Measurements from ENCODE around the gene RNF146. TPM values are rescaled to one million over a fixed set of nuclear protein-coding genes. Genes with fewer than 3 reads are reported as not detected.
"Not testable (repeated sequence)": the region's sequence is repeated elsewhere in the genome, so short reads cannot be mapped to it uniquely, and the experiment has no call there.

Gene RNF146
- total RNA-seq, 1 donor from 2014 or later = 39.7 TPM

DNA sequence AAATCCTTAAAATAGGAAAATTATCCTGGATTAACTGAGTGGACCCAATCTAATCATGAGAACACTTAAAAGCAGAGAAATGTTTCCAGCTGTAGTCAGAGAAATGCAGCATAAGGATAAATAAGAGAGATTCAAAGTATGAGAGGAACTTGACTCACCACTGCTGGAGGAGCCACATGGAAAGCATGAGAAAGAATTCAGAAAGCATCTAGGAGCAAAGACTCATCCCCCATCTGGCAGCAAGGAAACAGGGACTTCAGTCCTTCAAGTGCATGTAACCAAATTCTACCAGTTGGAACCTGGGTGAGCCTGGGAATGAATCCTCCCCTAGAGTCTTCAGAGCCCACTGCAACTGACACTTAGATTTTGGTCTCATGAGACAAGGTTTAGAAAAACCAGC is 33.7 kb downstream of the RNF146 start:
- no peak overlapping the region for H3K9ac ChIP-seq (ENCODE audit: low read depth in 1 of 3, low read length in 3 of 3)
- H3K9me3 ChIP-seq (ENCODE audit: control insufficient read depth in 3 of 3, low read length in 3 of 3) = no peaks in the 10 kb centered on the region
- H3K27me3 ChIP-seq (ENCODE audit: control insufficient read depth in 3 of 3, insufficient read depth in 3 of 3, low read length in 3 of 3) = no peaks in the 10 kb centered on the region
- no peak overlapping the region for H3K4me3 ChIP-seq (ENCODE audit: low read length in 3 of 3)
- H3K36me3 ChIP-seq (ENCODE audit: control insufficient read depth in 3 of 3, insufficient read depth in 3 of 3, low read length in 3 of 3) = peaks cover 0 to 1% (median 0%) of the 10 kb centered on the region in 3 donors
- no peak overlapping the region for H3K27ac ChIP-seq (ENCODE audit: low read depth, low read length)
- H3K4me1 ChIP-seq (ENCODE audit: control insufficient read depth in 3 of 3, insufficient read depth in 3 of 3, low read length in 3 of 3) = peaks cover 3 to 6% (median 5%) of the 10 kb centered on the region in 3 donors

DNA sequence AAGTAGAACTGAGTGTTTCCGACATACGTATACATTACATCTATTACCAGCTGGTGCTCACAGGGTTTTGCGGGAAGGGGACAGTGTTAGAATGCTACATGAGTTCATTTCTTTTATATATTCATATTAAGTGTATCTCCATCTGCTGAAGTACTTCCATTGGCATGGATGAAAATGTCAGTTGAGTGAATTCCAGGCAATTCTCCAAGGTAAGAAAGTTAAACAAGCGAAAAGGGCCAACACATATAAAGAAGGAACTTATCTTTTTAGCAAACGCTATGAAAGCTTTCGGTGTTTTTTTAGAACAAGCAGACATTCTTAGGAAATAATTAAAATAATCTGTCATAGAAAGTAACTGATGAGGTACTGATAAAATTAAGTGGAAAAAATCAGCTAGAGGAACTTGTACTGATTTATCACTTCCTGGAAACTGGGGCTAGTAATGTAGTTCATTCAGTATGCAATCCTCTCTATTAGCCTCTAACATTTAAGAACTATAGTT is 34.6 kb downstream of the RNF146 start:
- H3K9me3 ChIP-seq (ENCODE audit: control insufficient read depth in 3 of 3, low read length in 3 of 3) = no peaks in the 10 kb centered on the region
- H3K4me1 ChIP-seq (ENCODE audit: control insufficient read depth in 3 of 3, insufficient read depth in 3 of 3, low read length in 3 of 3) = peaks cover 3 to 6% (median 5%) of the 10 kb centered on the region in 3 donors
- H3K9ac ChIP-seq (ENCODE audit: low read depth in 1 of 3, low read length in 3 of 3) = no peak overlapping the region
- no peak overlapping the region for H3K27ac ChIP-seq (ENCODE audit: low read depth, low read length)
- peaks cover 0 to 3% (median 0%) of the 10 kb centered on the region in 3 donors for H3K36me3 ChIP-seq (ENCODE audit: control insufficient read depth in 3 of 3, insufficient read depth in 3 of 3, low read length in 3 of 3)
- no peak overlapping the region for H3K4me3 ChIP-seq (ENCODE audit: low read length in 3 of 3)
- no peaks in the 10 kb centered on the region for H3K27me3 ChIP-seq (ENCODE audit: control insufficient read depth in 3 of 3, insufficient read depth in 3 of 3, low read length in 3 of 3)

DNA sequence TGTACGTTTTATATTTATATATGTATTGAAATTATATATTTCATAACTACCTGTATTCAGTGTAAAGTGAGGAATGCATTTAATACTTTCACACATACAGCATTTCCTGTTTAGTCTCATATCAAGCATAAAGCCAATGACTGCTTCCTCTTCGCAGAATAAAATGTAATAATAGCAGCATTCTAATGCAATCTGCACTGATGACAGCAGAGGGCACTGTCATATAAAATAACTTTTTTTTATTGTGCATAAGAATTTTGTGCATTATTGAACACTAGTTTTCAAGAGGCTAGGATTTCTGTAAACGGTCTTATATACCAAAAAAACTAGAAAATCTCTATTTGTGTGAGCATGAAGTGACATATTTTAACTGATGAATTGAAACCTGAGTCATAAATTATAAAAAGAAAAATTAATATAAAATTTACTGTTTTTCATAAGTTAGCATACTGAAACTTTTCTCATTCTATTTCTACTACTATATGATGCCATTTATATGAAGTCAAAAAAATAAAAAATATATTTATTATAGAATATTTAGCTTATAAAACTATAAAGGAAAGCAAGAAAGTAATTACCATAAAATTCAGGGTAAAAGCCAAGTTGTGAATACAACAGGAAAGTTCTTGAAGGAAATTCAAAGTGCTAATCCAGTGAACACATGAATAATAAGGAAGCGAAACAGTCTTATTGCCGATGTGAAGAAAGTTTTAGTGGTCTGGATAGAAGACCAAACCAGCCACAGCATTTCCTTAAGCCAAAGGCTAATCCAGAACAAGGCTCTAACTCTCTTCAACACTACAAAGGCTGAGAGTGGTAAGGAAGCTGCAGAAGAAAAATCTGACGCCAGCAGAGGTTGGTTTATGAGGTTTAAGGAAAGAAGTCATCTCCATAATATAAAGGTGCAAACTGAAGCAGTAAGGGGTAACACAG is 36.3 kb downstream of the RNF146 start:
- H3K9ac ChIP-seq (ENCODE audit: low read depth in 1 of 3, low read length in 3 of 3) = no peak overlapping the region
- H3K36me3 ChIP-seq (ENCODE audit: control insufficient read depth in 3 of 3, insufficient read depth in 3 of 3, low read length in 3 of 3) = peaks cover 0 to 4% (median 0%) of the 10 kb centered on the region in 3 donors

DNA sequence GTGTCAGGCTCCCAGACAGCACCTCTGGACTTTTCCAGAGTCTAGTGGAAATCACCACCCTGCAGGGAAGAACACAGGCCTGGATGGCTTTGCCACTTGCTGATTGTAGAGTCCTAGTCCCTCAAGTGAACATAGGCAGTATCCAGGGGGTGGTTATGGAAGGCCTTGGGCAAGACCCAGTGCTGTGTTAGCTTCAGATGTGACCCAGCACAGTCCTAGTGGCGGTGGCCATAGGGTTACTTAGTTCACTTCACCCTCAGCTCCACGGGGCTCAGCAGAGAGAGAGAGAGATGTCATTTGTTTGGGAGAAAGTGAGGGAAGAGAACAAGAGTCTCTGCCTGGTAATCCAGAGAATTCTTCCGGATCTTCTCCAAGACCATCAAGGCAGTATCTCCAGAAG is 37.3 kb downstream of the RNF146 start:
- peaks cover 0 to 4% (median 0%) of the 10 kb centered on the region in 3 donors for H3K36me3 ChIP-seq (ENCODE audit: control insufficient read depth in 3 of 3, insufficient read depth in 3 of 3, low read length in 3 of 3)
- no peak overlapping the region for H3K4me3 ChIP-seq (ENCODE audit: low read length in 3 of 3)
- peaks cover 0 to 3% (median 0%) of the 10 kb centered on the region in 3 donors for H3K9me3 ChIP-seq (ENCODE audit: control insufficient read depth in 3 of 3, low read length in 3 of 3)
- no peaks in the 10 kb centered on the region for H3K27me3 ChIP-seq (ENCODE audit: control insufficient read depth in 3 of 3, insufficient read depth in 3 of 3, low read length in 3 of 3)
- H3K9ac ChIP-seq (ENCODE audit: low read depth in 1 of 3, low read length in 3 of 3) = no peak overlapping the region
- H3K27ac ChIP-seq (ENCODE audit: low read depth, low read length) = no peak overlapping the region
- peaks cover 3 to 6% (median 5%) of the 10 kb centered on the region in 3 donors for H3K4me1 ChIP-seq (ENCODE audit: control insufficient read depth in 3 of 3, insufficient read depth in 3 of 3, low read length in 3 of 3)

More for the DNA sequence above, 36.3 kb downstream of the RNF146 start:
- Histone ChIP-seq H3K27ac (ENCODE audit: low read depth, low read length) (no peak overlapping the region), H3K9me3 (ENCODE audit: control insufficient read depth in 3 of 3, low read length in 3 of 3) (no peaks in the 10 kb centered on the region), H3K4me1 (ENCODE audit: control insufficient read depth in 3 of 3, insufficient read depth in 3 of 3, low read length in 3 of 3) (peaks cover 3 to 6% (median 5%) of the 10 kb centered on the region in 3 donors), H3K4me3 (ENCODE audit: low read length in 3 of 3) (no peak overlapping the region), H3K27me3 (ENCODE audit: control insufficient read depth in 3 of 3, insufficient read depth in 3 of 3, low read length in 3 of 3) (no peaks in the 10 kb centered on the region)

DNA sequence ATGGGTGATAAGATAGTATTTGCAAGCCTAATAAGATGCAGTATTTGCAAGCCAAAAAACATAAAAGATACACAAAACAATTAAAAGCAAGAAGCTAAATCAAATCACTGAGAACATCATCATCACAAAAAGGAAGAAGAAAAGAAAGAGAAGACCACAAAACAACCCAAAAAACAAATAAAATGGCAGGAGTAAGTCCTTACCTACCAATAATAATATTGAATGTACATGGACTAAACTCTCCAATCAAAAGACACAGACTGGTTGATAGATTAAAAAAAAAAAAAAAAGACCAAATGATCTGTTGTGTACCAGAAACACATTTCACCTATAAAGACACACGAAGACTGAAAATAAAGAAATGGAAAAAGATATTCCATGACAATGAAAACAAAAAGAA is 39.1 kb downstream of the RNF146 start:
- peaks cover 0 to 2% (median 0%) of the 10 kb centered on the region in 3 donors for H3K4me1 ChIP-seq (ENCODE audit: control insufficient read depth in 3 of 3, insufficient read depth in 3 of 3, low read length in 3 of 3)
- H3K9me3 ChIP-seq (ENCODE audit: control insufficient read depth in 3 of 3, low read length in 3 of 3) = peaks cover 0 to 3% (median 0%) of the 10 kb centered on the region in 3 donors
- no peak overlapping the region for H3K27ac ChIP-seq (ENCODE audit: low read depth, low read length)
- no peak overlapping the region for H3K9ac ChIP-seq (ENCODE audit: low read depth in 1 of 3, low read length in 3 of 3)
- no peak overlapping the region for H3K4me3 ChIP-seq (ENCODE audit: low read length in 3 of 3)
- H3K36me3 ChIP-seq (ENCODE audit: control insufficient read depth in 3 of 3, insufficient read depth in 3 of 3, low read length in 3 of 3) = peaks cover 0 to 4% (median 0%) of the 10 kb centered on the region in 3 donors
- no peaks in the 10 kb centered on the region for H3K27me3 ChIP-seq (ENCODE audit: control insufficient read depth in 3 of 3, insufficient read depth in 3 of 3, low read length in 3 of 3)

DNA sequence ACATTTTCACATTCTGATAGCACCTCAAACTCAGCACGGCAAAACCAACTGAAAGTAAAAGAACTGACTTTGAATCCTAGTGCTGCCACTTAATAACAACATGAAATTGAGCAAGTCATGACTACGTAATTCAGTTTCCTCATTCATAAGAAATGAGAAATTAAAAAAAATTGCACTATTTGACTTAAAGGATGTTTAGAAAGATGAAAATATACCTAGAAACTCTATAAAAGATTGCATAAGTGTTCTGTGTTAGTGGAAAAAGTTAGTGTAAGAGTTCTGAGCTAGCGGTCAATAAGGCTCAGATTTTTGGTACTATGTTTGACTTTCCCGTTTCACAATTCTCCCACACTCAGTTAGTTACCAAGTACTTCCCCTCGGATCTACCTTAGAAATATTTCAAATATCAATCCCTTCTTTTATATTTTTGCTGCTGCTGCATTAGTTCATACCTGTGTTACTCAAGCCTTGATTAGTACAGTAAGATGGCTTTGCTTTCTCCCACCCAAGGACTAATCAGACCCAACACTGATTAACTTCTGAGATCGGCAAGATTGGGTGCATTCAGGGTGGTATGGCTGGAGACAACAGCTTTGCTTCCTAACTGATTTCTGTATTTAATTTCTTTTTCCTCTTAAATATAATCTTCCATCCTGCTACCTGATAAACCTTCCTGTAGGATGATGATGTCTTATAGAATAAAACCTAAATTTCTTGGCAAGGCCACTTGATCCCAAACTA is 50.9 kb downstream of the RNF146 start:
- Histone ChIP-seq H3K36me3 (ENCODE audit: control insufficient read depth in 3 of 3, insufficient read depth in 3 of 3, low read length in 3 of 3) (peaks cover 0 to 12% (median 3%) of the 10 kb centered on the region in 3 donors), H3K9me3 (ENCODE audit: control insufficient read depth in 3 of 3, low read length in 3 of 3) (no peaks in the 10 kb centered on the region), H3K9ac (ENCODE audit: low read depth in 1 of 3, low read length in 3 of 3) (no peak overlapping the region), H3K4me1 (ENCODE audit: control insufficient read depth in 3 of 3, insufficient read depth in 3 of 3, low read length in 3 of 3) (no peaks in the 10 kb centered on the region), H3K27me3 (ENCODE audit: control insufficient read depth in 3 of 3, insufficient read depth in 3 of 3, low read length in 3 of 3) (no peaks in the 10 kb centered on the region), H3K27ac (ENCODE audit: low read depth, low read length) (no peak overlapping the region), H3K4me3 (ENCODE audit: low read length in 3 of 3) (no peak overlapping the region)

DNA sequence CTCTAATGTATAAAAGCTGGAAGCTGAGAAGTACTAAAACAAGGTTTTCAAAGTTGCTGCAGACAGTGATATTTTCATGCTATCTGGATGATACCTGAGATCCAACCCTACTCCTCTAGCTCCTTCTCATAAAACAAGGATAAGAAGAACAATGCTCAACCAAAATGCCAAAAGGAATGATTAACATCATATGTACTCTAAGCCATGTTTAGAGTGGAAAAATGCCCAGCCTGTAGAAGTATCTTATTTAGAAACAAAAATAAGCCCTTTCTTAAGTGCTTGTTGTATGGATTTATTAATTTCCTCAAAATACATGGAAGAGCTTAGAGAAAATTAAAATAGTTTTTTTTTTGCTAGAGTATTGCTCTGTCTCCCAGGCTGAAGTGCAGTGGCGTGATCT is 53.0 kb downstream of the RNF146 start:
- Histone ChIP-seq H3K9ac (ENCODE audit: low read depth in 1 of 3, low read length in 3 of 3) (no peak overlapping the region), H3K4me1 (ENCODE audit: control insufficient read depth in 3 of 3, insufficient read depth in 3 of 3, low read length in 3 of 3) (no peaks in the 10 kb centered on the region), H3K36me3 (ENCODE audit: control insufficient read depth in 3 of 3, insufficient read depth in 3 of 3, low read length in 3 of 3) (peaks cover 0 to 3% (median 0%) of the 10 kb centered on the region in 3 donors), H3K27me3 (ENCODE audit: control insufficient read depth in 3 of 3, insufficient read depth in 3 of 3, low read length in 3 of 3) (no peaks in the 10 kb centered on the region), H3K9me3 (ENCODE audit: control insufficient read depth in 3 of 3, low read length in 3 of 3) (no peaks in the 10 kb centered on the region), H3K4me3 (ENCODE audit: low read length in 3 of 3) (no peak overlapping the region), H3K27ac (ENCODE audit: low read depth, low read length) (no peak overlapping the region)

DNA sequence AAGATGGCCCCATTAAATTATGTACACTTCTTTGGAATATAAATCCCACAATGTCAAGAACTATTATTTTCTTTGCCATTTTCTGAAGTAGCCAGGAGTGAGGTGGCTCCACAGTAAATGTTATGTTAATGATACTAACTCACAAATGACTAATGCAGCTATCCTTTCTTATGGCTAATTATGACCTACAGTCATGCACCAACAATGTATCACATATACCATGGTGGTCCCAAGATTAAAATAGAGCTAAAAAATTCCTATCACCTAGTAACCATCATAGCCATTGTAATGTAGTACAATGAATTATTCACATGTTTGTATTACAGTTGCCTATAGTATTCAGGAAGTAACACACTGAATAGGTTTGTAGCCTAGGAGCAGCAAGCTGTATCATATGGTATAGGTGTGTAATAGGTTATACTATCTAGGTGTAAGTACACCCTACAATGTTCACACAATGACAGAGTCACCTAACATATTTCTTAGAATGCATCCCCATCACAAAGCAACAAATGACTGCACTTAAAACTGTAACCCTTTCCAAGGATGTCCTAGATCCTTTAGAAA is 61.5 kb downstream of the RNF146 start:
- Histone ChIP-seq H3K9me3 (ENCODE audit: control insufficient read depth in 3 of 3, low read length in 3 of 3) (no peaks in the 10 kb centered on the region), H3K4me1 (ENCODE audit: control insufficient read depth in 3 of 3, insufficient read depth in 3 of 3, low read length in 3 of 3) (no peaks in the 10 kb centered on the region), H3K36me3 (ENCODE audit: control insufficient read depth in 3 of 3, insufficient read depth in 3 of 3, low read length in 3 of 3) (peaks cover 3 to 15% (median 8%) of the 10 kb centered on the region in 3 donors), H3K9ac (ENCODE audit: low read depth in 1 of 3, low read length in 3 of 3) (no peak overlapping the region), H3K4me3 (ENCODE audit: low read length in 3 of 3) (no peak overlapping the region), H3K27ac (ENCODE audit: low read depth, low read length) (no peak overlapping the region), H3K27me3 (ENCODE audit: control insufficient read depth in 3 of 3, insufficient read depth in 3 of 3, low read length in 3 of 3) (no peaks in the 10 kb centered on the region)

DNA sequence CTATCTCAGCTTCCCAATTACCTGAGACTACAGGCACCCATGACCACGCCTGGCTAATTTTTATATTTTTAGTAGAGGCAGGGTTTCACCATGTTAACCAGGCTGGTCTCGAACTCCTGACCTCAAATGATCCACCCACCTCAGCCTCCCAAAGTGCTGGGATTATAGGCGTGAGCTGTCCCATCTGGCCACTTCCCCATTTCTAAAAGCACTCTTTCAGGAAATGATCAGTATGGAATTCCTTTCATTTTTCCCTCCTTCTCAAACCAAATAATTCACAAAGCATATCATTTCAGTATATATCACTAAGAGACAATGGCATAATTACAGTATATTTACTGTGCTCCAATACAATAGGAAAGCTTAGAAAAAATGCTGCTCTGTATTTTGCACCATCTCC is 64.6 kb downstream of the RNF146 start:
- not testable (repeated sequence) for H3K27me3 ChIP-seq (ENCODE audit: control insufficient read depth in 3 of 3, insufficient read depth in 3 of 3, low read length in 3 of 3); H3K27ac ChIP-seq (ENCODE audit: low read depth, low read length); H3K4me3 ChIP-seq (ENCODE audit: low read length in 3 of 3); H3K4me1 ChIP-seq (ENCODE audit: control insufficient read depth in 3 of 3, insufficient read depth in 3 of 3, low read length in 3 of 3); H3K9me3 ChIP-seq (ENCODE audit: control insufficient read depth in 3 of 3, low read length in 3 of 3); H3K9ac ChIP-seq (ENCODE audit: low read depth in 1 of 3, low read length in 3 of 3)
- H3K36me3 ChIP-seq (ENCODE audit: control insufficient read depth in 3 of 3, insufficient read depth in 3 of 3, low read length in 3 of 3) = peaks cover 0 to 11% (median 5%) of the 10 kb centered on the region in 3 donors

All from skeletal muscle tissue (tissue), 4 donors.